HG03060 (cell line): ENCODE results near the gene RAB9A.
"Not testable (repeated sequence)": the region's sequence is repeated elsewhere in the genome, so short reads cannot be mapped to it uniquely, and the experiment has no call there.

Experiments
- ATAC-seq: cut with Tn5 transposase; IDR thresholded peaks from one replicate; pipeline ENCODE4 v1.9.1; 2021; ENCODE audit warnings: low read depth, moderate number of reproducible peaks; ENCODE audit not compliant: unreplicated experiment

Gene RAB9A

GRCh38 chrX:13669246-13669737 is 19.6 kb upstream of the RAB9A start:
- ATAC-seq: peak; percentile 74

GRCh38 chrX:13669755-13670154 is 19.2 kb upstream of the RAB9A start:
- not testable (repeated sequence) for ATAC-seq

- no peak for ATAC-seq
These were observed 18.7 kb upstream of the RAB9A start for GRCh38 chrX:13670197-13670596.

GRCh38 chrX:13673016-13673415 is 15.9 kb upstream of the RAB9A start:
- no peak for ATAC-seq

- ATAC-seq: no peak
These were observed 12.0 kb upstream of the RAB9A start for GRCh38 chrX:13676885-13677284.

- not testable (repeated sequence) for ATAC-seq
These were observed 9.2 kb upstream of the RAB9A start for GRCh38 chrX:13679700-13680099.

DNA sequence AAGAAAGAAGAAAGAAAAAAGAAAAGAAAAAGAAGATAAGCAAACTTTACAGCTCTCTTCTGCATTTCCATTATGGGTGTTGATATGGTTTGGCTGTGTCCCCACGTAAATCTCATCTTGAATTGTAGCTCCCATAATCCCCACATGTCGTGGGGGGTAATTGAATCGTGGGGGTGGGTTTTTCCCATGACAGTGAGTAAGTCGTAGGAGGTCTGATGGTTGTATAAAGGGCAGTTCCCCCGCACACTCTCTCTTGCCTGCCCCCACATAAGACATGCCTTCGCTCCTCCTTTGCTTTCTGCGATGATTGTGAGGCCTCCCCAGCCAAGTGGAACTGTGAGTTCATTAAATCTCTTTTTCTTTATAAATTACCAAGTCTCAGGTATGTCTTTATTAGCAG is 7.3 kb upstream of the RAB9A start:
- no peak for ATAC-seq

GRCh38 chrX:13684361-13684760 is 4.6 kb upstream of the RAB9A start:
- ATAC-seq: no peak

DNA sequence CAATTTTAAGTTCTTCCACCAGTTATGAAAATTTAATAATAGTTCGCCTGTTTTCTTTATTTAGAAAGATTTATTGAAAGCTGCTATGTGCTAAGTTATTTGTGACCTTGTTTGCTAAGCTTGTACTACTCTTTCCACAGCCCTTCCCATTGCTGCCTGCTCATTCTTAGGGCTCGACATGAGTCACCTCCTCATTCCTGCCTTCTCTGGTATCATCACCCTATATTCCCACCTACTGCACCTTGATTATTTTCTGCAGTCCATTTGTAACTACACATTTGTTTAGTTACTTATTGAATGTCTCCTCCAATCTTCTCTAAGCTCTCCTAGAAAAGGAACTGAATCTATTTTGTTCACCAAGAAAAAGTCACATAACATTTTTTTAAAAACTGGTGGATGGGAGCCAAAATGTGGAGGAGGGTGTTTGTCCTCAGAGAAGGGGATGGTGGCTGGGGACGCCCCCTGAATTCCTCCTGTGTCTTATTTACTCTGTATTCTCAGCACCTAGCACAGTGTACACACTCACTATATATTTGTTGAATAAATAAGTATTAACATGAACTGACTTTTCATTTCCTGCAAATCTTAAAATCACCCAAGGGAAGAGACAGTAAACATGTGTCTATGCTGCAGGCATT is 3.7 kb upstream of the RAB9A start:
- ATAC-seq: no peak

DNA sequence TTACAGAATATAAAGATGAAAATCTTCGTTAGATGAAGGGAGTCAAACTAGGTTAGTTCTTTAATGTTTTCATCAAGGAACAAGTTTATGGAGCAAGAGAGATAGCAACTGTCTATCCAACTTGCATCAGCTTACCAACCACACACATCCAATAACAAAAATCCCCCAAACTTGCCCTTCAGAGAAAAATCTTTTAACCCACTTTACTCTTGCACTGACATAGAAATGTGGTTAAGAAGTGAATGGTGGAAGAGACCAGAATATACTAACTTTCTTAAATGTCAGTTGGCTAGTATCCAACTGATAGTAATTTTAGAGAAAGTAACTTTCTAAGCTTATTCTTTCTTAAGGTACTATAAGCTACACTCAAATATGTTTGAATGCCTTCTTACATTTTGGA is 1.7 kb upstream of the RAB9A start:
- no peak for ATAC-seq

GRCh38 chrX:13688384-13688957 is 457 bp upstream of the RAB9A start:
- ATAC-seq: no peak

DNA sequence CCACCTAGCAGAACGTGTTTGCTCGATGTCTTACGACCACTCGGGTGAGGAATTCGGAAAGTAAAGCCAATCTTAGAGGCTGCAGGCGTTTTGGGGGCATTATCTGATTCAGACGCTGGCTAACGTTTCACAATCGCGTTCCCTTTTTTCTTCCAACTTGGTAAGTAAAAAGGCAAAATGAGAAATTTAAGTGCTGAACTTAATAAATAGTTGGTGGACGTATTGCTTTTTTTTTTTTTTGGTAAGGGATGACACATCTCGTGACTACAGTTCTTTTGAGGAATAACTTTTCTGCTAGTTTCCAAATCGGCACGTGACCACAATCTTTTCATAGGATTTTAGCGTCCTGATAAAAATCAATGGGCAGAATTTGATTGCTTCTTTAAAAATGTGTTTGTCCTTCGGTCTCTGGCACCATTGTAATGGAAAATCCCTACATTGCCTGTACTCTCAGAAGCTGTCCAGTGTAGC is 848 bp downstream of the RAB9A start:
- ATAC-seq: no peak

DNA sequence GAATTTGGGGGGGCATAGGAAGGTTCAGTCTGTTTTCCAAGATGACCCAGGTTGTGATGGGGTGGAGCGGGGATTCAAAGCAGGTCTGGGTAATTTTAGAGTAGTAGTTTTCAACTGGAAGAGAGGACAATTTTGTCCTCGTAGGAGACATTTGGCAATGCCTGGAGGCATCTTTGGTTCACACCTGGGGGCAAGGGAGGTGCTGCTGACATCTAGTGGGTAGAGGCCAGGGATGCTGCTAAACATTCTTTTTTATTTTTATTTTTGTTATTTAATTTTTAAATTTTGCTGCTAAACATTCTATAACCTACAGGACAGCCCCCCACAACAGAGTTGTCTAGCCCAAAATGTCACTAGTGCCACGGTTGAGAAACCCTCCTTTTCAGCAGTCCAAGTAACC is 1.9 kb downstream of the RAB9A start:
- no peak for ATAC-seq

DNA sequence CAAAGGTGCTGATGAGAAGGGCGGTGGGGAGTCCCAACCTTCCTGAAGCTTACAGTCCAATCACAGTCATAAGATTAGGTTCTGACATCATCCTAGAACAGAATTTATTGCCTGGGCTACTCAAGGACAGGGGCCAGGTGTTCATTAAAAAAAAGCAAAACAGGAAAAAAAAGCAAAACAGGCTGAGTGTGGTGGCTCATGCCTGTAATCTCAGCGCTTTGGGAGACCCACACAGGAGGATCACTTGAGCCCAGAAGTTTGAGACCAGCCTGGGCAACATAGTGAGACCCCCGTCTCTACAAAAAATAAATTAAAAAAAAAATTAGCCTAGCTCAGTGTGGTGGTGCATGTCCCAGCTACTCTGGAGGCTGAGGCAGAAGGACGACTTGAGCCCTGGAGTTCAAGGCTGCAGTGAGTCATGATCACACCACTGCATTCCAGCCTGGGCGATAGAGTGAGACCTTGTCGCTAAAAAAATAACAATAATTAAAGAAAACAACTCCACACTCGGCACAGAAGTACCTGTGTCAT is 3.0 kb downstream of the RAB9A start:
- no peak for ATAC-seq

DNA sequence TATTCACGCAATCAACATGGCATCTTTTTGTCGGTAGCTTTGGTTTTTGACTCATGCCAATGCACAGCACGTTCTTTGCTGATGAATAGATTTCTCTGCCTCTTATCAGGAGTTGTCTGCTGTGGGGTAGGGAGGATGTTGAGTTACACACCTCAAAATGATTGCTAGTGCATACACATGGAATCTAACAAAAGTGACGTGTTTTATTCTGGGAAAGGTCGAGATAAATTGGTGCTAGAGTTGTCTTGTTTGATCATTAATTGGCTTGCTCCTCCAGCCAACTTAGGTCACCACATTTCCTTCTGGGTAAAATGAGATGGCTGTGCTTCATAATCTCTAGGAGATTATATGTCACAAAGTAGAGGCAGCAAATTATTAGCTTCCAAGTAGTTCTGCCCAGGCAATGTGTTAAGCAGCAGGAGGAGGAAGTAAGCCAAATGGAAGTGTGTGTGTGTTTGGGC is 3.9 kb downstream of the RAB9A start:
- ATAC-seq: no peak

GRCh38 chrX:13693341-13693961 is 4.5 kb downstream of the RAB9A start:
- no peak for ATAC-seq

DNA sequence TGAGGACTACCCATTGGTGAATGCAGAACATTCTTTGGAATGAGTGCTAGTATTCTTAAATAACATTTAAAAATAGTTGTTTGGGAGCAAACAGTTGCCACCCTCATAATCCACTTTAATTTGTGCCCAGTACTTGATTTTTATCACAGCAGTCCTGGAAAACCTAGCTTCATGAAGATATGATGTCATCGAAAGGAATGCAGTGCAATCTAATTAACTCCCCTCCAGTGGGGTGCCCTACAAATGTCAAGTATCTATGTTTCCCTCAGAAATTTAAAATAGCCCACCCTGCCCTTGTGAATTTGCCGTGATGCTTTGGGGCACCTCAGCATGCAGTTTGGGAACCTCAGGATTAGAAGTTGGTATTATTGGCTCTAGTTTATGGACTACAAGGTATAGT is 5.4 kb downstream of the RAB9A start:
- no peak for ATAC-seq

DNA sequence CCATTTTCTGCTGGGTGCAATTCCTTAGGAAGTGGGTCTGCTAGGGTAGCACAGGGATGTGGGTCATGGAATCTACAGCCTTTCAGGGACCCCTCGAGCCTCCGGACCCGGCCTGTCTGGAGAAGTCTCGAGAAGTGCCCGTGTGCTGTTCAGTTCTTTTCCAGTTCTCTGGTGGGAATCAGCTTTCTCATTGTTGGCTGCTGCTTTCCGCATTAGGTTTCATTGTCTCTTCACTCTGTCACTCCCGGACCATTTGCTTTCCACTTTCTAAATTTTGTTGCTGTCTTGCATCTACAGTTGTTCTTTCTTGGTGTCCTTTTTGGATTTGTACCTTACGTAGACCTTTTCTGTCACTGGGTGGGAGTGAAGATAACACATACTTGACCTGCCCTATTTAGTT is 6.1 kb downstream of the RAB9A start:
- no peak for ATAC-seq

DNA sequence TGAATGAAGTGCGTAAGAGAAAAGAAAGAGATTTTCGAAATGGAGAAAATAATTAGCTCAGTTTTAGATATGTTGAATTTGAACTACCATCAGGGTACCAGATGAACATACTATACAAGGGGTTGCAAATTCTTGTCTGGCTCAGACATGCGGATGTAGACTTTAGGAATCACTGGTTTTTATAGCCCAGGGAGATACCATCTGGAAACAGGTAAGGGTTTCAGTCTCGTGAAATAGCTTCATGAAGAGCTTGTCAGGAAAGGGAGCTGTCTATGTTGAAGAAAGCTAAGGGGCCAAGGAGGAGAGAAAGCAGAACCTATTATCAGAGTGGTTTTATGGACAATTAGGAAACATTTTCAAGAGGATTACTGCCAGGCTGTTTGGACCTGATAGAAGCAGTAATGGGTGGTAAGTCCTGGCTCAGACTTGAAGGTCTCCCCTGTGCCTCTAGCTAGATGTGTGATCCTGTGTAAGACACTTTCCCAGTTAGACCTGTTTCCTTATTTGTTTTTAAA is 6.7 kb downstream of the RAB9A start:
- no peak for ATAC-seq

GRCh38 chrX:13697455-13697854 is 8.5 kb downstream of the RAB9A start:
- peak; percentile 60 for ATAC-seq

GRCh38 chrX:13697976-13698375 is 9.0 kb downstream of the RAB9A start:
- ATAC-seq: no peak
